Pancreas (tissue), 10 donors: ENCODE measurements around the gene WDR27. TPM values are rescaled to one million over a fixed set of nuclear protein-coding genes. Genes with fewer than 3 reads are reported as not detected.

Experiments used
- ATAC-seq, 4 donors: fragments of 200-7000 bp; cut with Tn5 transposase; one replicate each; pipeline versions ENCODE4 v1.8.0 to v1.9.1; 2020; ENCODE audit warnings: mild to moderate bottlenecking in 4 of 4, moderate library complexity in 4 of 4
- DNase-seq, 6 donors: peaks; one replicate each; pipeline ENCODE4 v3.0.0-alpha.2; 2020
- FAIRE-seq: peaks from 2 replicates; lab custom pipeline; 2012; peaks lifted over from hg19 to GRCh38; lab: Jason Lieb, UNC
- H3K27ac ChIP-seq, 4 donors: fragments of 200-600 bp; sonication (generic); 1 replicate in 3 of 4; 2 replicates in 1 of 4; pipeline versions ENCODE4 v1.5.0 to v1.8.0; 2020
- H3K27me3 ChIP-seq, 4 donors: fragments of 200-600 bp; one replicate each; pipeline ENCODE4 v1.8.0; 2021
- H3K36me3 ChIP-seq, 3 donors: fragments of 200-600 bp; sonication (generic) in 1 of 3; one replicate each; pipeline versions ENCODE4 v1.5.0 to v1.8.0; 2020 to 2021
- H3K4me1 ChIP-seq, 3 donors: fragments of 200-600 bp; one replicate each; pipeline ENCODE4 v1.8.0; 2021
- H3K4me3 ChIP-seq, 4 donors: fragments of 200-600 bp; sonication (generic) in 2 of 4; one replicate each; pipeline versions ENCODE4 v1.5.0 to v1.8.0; 2020 to 2021
- H3K9me3 ChIP-seq, 4 donors: fragments of 200-600 bp; one replicate each; pipeline ENCODE4 v1.8.0; 2021
- WGBS, 2 donors: extraction: QIAGEN DNeasy Blood & Tissue Kit; methylation state at CpG; one replicate each; pipeline ENCODE4 v1.1.7; 2013; 5-methylcytosine and 5-hydroxymethylcytosine counted together
- intact Hi-C, 3 donors: fragments of 100-400 bp; cut with DNase I; formaldehyde crosslinking; loops; one replicate each; pipeline versions ENCODE4 v1.11.1 to v1.14.2; 2022
- polyA plus RNA-seq, 2 donors: library from polyadenylated mRNA; stranded (reverse); fragments of 200-250 nt; gene quantifications; one replicate each; pipeline ENCODE4 v1.2.3, GENCODE V29; 2013
- total RNA-seq, 6 donors: library from RNA; stranded (reverse); fragmentation: NEBNext Ultra II Directional in 4 of 6; extraction: Animal tissue kit (Norgen Biotek cat#: 25700) in 4 of 6; gene quantifications; one replicate each; pipeline versions ENCODE4 v1.2.1 to v1.2.4, GENCODE V29; 2021 to 2023
- TF ChIP-seq, protein P1 (sequence below), 4 donors: fragments of 200-600 bp; sonication (generic) in 3 of 4; IDR thresholded peaks; one replicate each; pipeline versions ENCODE4 v1.5.0 to v1.8.0; 2021; ENCODE audit warnings: antibody characterized with exemption in 4 of 4
- donor health status: healthy with polysubstance abuse.
- donor health status: DM: no; HTN: no; CAD: no; lungs with moderate emphysema.
- donor health status: DM: no; HTN: no; CAD: no.
- donor health status: control.
- donor health status: control.
- donor health status: Bipolar disorder and iron deficiency.
- donor health status: DM: yes; HTN: yes; CAD: no.
- donor health status: DM: no; HTN: no; CAD: no.
- donor health status: DM: no; HTN: no; CAD: no.
- donor health status: DM: yes; HTN: yes; CAD: no.

The WDR27 gene
- total and polyA plus RNA-seq, 8 donors = 9.6 to 43.1 (median 16.4) TPM

DNA sequence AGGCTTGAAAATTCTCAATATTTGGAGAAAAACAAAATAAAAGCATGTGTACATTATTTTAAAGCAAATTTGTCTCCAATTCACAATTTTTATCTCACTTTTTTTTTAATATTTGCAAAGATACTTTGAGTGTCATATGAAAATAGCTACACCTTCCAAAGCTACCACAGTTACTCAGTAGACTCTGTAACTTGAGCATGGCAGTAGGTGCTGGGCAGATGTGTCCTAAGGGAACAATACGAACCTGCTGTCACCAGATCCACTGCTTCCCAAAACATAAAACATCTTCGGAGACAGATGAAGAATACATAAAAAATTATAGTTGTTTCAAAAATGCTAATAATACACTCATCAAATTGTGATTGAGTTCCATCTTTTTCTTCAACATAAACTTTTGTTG lies 10.6 kb downstream of the WDR27 start:
- no peaks in the 10 kb centered on the region for H3K4me1 ChIP-seq
- FAIRE-seq (no peak), DNase-seq (no peak), ATAC-seq (no peak)
- H3K9me3 ChIP-seq = no peaks in the 10 kb centered on the region
- WGBS, 2 donors = 91 to 99% methylated on average over 2 of the region's 2 CpGs
- intact Hi-C loops = no loop called here
- H3K36me3 ChIP-seq = peaks cover 0 to 3% (median 0%) of the 10 kb centered on the region in 3 donors
- no peak overlapping the region for H3K4me3 ChIP-seq
- TF ChIP-seq, protein P1, sequence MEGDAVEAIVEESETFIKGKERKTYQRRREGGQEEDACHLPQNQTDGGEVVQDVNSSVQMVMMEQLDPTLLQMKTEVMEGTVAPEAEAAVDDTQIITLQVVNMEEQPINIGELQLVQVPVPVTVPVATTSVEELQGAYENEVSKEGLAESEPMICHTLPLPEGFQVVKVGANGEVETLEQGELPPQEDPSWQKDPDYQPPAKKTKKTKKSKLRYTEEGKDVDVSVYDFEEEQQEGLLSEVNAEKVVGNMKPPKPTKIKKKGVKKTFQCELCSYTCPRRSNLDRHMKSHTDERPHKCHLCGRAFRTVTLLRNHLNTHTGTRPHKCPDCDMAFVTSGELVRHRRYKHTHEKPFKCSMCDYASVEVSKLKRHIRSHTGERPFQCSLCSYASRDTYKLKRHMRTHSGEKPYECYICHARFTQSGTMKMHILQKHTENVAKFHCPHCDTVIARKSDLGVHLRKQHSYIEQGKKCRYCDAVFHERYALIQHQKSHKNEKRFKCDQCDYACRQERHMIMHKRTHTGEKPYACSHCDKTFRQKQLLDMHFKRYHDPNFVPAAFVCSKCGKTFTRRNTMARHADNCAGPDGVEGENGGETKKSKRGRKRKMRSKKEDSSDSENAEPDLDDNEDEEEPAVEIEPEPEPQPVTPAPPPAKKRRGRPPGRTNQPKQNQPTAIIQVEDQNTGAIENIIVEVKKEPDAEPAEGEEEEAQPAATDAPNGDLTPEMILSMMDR (IDR thresholded peaks at IDR 0.05) = no peak
- H3K27me3 ChIP-seq = no peaks in the 10 kb centered on the region
- no peak overlapping the region for H3K27ac ChIP-seq

DNA sequence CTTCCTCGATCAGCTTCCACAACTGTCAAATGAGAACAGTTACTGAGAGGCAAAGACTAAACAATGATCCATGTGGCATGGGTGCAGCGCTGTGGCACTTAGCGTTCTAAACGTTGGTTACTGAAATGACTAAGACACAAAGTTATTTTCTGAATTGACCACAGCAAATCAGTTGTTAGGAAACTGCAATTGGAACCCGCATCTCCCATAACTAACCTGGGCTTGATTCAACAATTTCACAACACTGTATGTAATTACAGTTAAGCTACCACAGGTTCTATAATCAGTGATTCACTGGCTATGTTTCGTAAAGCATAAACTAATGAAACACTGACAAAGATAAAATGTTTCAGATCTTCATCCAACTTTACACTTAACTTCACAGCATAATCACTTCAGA lies 12.5 kb downstream of the WDR27 start:
- intact Hi-C loops = no loop called here
- no peak for DNase-seq
- Histone ChIP-seq H3K4me3 (no peak overlapping the region), H3K36me3 (no peaks in the 10 kb centered on the region), H3K27me3 (no peaks in the 10 kb centered on the region), H3K4me1 (no peaks in the 10 kb centered on the region), H3K9me3 (peaks cover 0 to 4% (median 0%) of the 10 kb centered on the region in 4 donors), H3K27ac (no peak overlapping the region)
- no peak for ATAC-seq
- FAIRE-seq = no peak
- TF ChIP-seq, protein P1 (IDR thresholded peaks at IDR 0.05) = no peak
- WGBS, 2 donors = 95 to 97% methylated on average over 6 of the region's 6 CpGs

DNA sequence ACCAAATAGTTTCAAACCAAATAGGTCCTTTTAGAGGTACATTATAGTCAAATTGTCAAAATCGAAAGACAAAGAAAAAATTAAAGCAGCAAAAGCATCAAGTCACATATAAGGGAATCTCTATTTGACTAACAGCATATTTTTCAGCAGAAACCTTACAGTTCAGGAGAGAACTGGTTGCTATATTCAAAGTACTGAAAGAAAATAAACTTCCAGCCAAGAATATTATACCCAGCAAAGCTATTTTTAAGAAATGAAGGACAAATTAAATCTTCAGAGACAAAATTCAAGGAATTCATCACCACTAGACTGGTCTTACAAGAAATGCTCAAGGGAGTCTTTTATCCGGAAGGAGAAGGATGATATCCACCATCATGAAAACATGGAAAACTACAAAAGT lies 16.0 kb downstream of the WDR27 start:
- Histone ChIP-seq H3K4me3 (no peak overlapping the region), H3K4me1 (no peaks in the 10 kb centered on the region), H3K9me3 (peaks cover 0 to 4% (median 0%) of the 10 kb centered on the region in 4 donors), H3K27ac (no peak overlapping the region), H3K36me3 (no peaks in the 10 kb centered on the region), H3K27me3 (no peaks in the 10 kb centered on the region)
- no peak for ATAC-seq
- TF ChIP-seq, protein P1 (IDR thresholded peaks at IDR 0.05) = no peak
- no peak for DNase-seq
- intact Hi-C loops = no loop called here
- WGBS, 2 donors = 92 to 94% methylated on average over 2 of the region's 2 CpGs
- no peak for FAIRE-seq

DNA sequence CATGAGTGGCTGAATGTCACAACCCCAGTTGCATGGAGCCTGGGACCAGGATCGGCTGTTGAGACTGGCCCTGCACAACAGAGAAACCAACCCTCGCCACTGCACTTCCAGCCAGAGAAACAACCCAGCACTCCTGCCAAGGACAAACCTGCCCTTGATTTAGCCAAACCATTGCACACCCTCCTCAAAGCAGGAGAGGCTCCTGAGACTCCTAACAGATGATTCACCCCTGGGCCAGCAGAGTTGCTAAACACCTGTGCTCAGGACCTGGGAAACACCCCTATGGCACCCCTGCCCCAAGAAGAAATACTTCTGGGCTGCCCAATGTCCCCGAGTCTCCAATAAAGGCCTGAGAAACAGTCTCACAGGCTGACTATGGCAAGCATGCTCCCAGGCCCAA lies 17.8 kb downstream of the WDR27 start:
- no peak for DNase-seq
- FAIRE-seq = no peak
- ATAC-seq = no peak
- Histone ChIP-seq H3K27me3 (no peaks in the 10 kb centered on the region), H3K9me3 (peaks cover 0 to 4% (median 0%) of the 10 kb centered on the region in 4 donors), H3K27ac (no peak overlapping the region), H3K4me1 (no peaks in the 10 kb centered on the region), H3K4me3 (no peak overlapping the region), H3K36me3 (no peaks in the 10 kb centered on the region)
- intact Hi-C loops = no loop called here
- 92 to 95% methylated on average over 3 of the region's 3 CpGs for WGBS, 2 donors
- TF ChIP-seq, protein P1 (IDR thresholded peaks at IDR 0.05) = no peak

DNA sequence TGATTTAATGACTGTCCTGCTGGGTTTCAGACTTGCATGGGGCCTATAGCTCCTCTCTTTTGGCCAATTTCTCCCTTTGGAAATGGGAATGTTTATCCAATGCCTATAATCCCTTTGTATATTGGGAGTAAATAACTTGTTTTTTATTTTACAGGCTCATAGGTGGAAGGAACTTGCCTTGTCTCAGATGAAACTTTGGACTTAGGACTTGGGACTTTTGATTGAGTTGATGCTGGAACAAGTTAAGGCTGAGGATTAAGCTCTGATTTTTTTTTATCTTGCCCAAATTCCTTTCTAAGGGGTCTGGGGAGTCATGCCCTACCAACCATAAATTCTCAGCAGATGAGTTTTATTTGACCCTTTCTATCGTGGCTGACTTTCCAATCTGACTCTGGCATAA lies 23.5 kb downstream of the WDR27 start:
- no peak for ATAC-seq
- intact Hi-C loops = no loop called here
- TF ChIP-seq, protein P1 (IDR thresholded peaks at IDR 0.05) = no peak
- no peaks in the 10 kb centered on the region for H3K4me1 ChIP-seq
- 86 to 100% methylated on average over 1 of the region's 1 CpG for WGBS, 2 donors
- H3K27ac ChIP-seq = no peak overlapping the region
- H3K36me3 ChIP-seq = no peaks in the 10 kb centered on the region
- DNase-seq = no peak
- no peaks in the 10 kb centered on the region for H3K9me3 ChIP-seq
- no peak for FAIRE-seq
- no peaks in the 10 kb centered on the region for H3K27me3 ChIP-seq
- no peak overlapping the region for H3K4me3 ChIP-seq
